ENCODE data around the gene KCNA4.
"Not testable (repeated sequence)": the region's sequence is repeated elsewhere in the genome, so short reads cannot be mapped to it uniquely, and the experiment has no call there.

KCNA4 gene

DNA sequence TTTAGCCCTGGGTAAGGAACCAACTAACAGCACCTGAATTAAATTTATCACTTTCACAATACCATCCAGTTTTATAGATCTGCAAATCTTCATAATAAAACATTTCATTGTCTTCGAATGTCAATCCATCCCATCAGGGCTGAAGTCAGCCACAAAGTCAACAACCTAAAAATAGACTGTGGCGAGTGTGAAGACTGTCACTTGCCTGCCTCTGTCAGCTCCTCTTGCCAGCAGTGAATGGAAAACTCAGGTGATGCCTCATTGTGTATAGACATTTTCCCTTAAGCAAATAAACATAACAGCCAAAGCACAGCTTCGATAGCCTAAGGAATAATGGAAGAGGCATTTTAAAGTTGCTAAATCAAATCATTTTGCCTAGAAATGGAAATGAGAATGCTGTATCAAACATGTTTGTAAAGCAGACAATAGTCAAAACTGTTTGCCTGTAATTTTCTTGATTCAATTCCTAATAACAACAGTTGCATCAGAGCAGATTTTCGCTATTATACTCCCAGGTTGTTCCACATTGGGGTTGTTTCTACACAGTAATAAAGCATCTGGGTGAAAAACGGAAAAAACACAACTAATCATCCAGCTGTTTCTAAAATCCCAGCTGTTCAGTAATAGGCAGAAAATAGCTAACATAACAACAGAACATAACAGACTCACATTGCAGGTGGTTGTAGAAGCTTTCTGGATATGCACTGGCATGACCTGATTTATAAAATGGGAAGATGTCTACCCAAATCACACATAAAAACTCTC lies 15.7 kb downstream of the KCNA4 start:
- TF ChIP-seq CTCF (IDR thresholded peaks at IDR 0.05; ENCODE audit: control insufficient read depth, insufficient read depth, low read depth, low read length, missing control alignments), result no peak
- H3K4me3 ChIP-seq (ENCODE audit: control insufficient read depth, low read depth, low read length), result no peak overlapping the region
- no peak for DNase-seq (ENCODE audit: low read depth)

GRCh38 chr11:29996016-29996415 lies 20.8 kb downstream of the KCNA4 start:
- TF ChIP-seq CTCF (IDR thresholded peaks at IDR 0.05; ENCODE audit: control insufficient read depth, insufficient read depth, low read depth, low read length, missing control alignments), result no peak
- no peak overlapping the region for H3K4me3 ChIP-seq (ENCODE audit: control insufficient read depth, low read depth, low read length)
- DNase-seq (ENCODE audit: low read depth), result no peak

GRCh38 chr11:29989174-29989970 lies 27.5 kb downstream of the KCNA4 start:
- TF ChIP-seq CTCF (IDR thresholded peaks at IDR 0.05; ENCODE audit: control insufficient read depth, insufficient read depth, low read depth, low read length, missing control alignments), result no peak
- no peak overlapping the region for H3K4me3 ChIP-seq (ENCODE audit: control insufficient read depth, low read depth, low read length)
- DNase-seq (ENCODE audit: low read depth), result no peak

GRCh38 chr11:29985248-29985647 lies 31.6 kb downstream of the KCNA4 start:
- TF ChIP-seq CTCF (IDR thresholded peaks at IDR 0.05; ENCODE audit: control insufficient read depth, insufficient read depth, low read depth, low read length, missing control alignments), result no peak
- DNase-seq (ENCODE audit: low read depth), result no peak
- H3K4me3 ChIP-seq (ENCODE audit: control insufficient read depth, low read depth, low read length), result no peak overlapping the region

DNA sequence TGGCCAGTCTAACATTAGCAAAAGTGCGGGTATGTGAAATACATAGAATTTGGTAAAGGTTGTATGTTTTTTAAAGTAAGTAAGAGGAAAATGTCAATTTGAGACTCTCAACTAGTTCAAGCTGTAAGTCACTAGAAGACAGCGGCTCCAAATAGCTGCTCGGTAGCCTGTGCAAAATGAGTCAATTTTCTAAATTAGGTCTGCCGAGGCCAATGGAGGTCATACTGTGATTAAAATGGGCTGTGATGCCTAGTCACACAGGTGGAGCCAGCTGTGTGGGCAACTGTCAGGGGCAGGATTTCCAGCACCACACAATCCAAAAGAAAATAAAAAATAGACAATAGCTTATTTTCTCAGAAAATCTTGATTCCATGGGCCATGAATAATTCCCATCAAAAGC lies 32.3 kb downstream of the KCNA4 start:
- no peak overlapping the region for H3K4me3 ChIP-seq (ENCODE audit: control insufficient read depth, low read depth, low read length)
- no peak for TF ChIP-seq CTCF (IDR thresholded peaks at IDR 0.05; ENCODE audit: control insufficient read depth, insufficient read depth, low read depth, low read length, missing control alignments)
- DNase-seq (ENCODE audit: low read depth), result no peak

DNA sequence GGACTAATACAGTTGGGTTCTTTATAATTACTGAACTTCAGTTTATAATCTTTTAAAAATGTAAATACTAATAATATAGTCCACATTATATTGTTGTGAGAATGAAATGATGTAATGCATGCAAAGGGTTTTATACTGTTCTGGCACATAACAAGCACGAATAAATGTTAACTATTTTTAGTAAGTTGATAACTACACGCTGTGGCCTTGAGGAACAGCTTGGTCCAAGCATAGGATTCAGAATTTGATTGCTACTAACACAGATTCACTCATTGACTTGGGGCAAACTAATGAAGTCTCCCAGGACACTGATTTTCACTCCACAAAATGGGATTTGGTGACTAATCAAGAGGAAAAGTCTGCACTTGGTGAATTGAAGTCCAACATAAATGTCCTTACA lies 38.3 kb downstream of the KCNA4 start:
- DNase-seq (ENCODE audit: low read depth), result no peak
- no peak overlapping the region for H3K4me3 ChIP-seq (ENCODE audit: control insufficient read depth, low read depth, low read length)
- no peak for TF ChIP-seq CTCF (IDR thresholded peaks at IDR 0.05; ENCODE audit: control insufficient read depth, insufficient read depth, low read depth, low read length, missing control alignments)

DNA sequence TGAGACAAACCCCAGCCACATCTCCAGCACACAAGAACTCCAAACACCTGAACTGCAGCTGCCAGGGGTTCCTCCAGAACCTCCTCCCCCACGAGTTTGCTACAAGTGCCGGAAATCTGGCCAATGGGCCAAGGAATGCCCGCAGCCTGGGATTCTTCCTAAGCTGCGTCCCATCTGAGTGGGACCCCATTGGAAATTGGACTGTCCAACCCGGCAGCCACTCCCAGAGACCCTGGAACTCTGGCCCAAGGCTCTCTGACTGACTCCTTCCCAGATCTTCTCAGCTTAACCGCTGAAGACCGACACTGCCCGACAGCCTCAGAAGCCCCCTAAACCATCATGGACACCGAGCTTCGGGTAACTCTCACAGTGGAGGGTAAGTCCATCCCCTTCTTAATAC lies 41.2 kb downstream of the KCNA4 start:
- not testable (repeated sequence) for H3K4me3 ChIP-seq (ENCODE audit: control insufficient read depth, low read depth, low read length); DNase-seq (ENCODE audit: low read depth)

Measured in AG09309 (cell line).